HG03460 (cell line): ENCODE data around the gene VSIG1.

Source experiments
- ATAC-seq: cut with Tn5 transposase; IDR thresholded peaks from one replicate; pipeline ENCODE4 v1.9.1; 2021; ENCODE audit not compliant: unreplicated experiment

VSIG1 gene

DNA sequence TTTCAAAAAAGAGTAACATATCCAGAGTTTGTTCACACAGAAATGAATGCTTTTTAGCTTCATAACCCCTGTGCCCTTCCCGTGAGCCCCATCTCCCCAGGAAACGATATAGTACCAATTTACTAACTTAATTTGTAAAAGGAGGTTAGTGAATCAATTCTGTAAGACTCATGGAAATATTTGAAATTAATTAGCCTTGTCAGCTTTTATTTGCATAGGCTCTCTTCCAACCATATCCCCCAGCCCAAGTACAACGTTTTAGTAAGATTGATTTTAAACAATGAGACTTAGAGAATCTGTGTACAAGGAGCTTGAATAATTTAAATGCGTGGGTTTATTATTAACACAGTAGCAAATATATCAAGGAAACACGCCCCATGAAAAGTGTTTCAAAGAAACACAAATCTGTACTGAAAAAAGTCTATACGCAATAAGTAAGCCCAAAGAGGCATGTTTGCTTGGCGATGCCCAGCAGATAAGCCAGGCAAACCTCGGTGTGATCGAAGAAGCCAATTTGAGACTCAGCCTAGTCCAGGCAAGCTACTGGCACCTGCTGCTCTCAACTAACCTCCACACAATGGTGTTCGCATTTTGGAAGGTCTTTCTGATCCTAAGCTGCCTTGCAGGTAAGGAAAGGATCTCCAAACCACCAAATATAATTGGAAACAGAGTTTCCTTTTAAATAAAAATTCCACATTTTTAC lies at the start of gene VSIG1:
TSS of gene VSIG1 (plus strand) at position 512 of the 703 bp plus-strand sequence. CDS start at position 578, 66 bp downstream.
- ATAC-seq, result no peak

GRCh38 chrX:107996124-107996523 lies 48.7 kb upstream of the VSIG1 start:
- ATAC-seq, result no peak

- ATAC-seq, result peak; percentile 23
Observed at GRCh38 chrX:108000751-108001150, 44.1 kb upstream of the VSIG1 start.

DNA sequence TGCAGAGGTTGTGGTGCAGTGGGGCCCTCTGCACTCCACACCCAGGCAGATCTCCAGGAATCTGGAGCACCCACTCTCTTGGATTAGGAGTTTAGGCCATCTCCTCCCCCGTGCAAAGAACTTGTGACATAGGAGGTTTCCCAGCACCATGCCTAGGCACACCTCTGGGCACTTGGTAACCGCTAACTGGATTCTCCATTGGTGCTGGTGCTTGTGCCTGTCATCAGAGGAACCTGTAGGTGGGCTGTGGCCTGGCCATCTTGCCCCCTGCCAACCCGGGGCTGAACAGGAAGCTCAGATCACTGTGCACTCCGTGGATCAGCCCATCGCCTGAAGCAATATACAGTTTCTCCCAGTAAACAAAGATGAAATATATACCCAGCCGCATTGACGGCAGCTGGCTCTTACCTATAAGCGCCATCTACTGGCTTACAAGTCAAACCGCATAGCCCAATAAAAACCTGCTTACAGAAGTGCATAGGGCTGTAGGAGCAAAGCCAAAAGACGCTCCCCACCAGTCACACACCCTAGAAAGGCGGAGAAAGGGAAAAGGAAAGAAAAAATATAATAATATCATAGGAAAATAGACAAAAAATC lies 43.5 kb upstream of the VSIG1 start:
- peak; percentile 71 for ATAC-seq

DNA sequence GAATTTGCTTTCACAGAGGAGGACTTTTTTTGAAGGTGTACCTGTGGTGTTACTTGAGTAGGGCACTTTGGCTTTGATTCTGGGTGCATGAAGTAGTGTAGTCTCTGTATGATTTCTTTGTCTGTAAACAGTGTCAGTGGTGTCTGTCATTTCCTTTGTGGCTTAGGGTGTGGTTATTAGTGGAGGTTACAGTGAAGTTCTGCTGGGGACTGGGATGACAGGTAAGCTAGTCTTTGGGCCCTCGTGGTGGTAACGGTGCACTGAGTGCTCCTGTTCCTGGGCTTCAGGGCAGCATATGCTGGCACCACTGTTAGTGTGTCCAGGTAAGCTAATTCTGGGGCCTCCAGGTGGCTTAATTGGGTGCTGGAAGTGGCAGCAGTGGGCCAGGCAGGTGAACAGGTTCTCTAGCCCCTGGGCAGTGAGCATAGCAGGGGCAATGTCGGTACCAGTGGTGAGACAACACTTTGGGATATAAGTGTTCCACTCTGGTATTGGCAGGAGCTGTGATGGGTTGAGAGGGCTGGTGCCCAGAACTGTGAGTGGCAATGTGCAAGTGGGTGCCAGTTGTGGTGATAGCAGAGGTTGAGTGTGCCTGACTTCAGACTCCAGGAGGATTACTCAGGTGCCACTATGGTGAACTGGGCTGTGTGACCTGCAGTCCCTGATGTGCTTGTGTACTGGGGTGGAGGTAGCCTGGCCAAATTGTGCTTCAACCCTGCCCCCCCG lies 26.0 kb upstream of the VSIG1 start:
- ATAC-seq, result no peak

GRCh38 chrX:108019382-108019875 lies 25.4 kb upstream of the VSIG1 start:
- ATAC-seq, result no peak

DNA sequence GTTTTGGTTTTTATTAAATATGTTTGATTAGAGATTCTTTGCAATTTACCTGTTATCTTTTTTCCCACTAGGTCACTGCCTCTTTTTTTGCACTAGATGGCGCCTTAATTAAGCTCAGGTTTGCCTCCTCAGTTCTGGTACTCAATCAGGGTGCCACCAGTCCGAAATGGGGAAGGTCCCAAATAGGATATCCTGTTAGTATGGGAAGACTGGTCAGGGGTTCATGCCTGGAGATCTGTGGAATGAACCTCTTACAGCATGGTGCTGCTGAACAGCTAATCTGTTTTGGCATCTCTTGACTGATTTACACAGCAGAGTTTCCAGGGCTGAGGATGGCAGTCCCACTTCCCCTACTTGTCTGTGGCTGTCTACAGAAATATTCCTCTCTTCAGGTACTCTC lies 24.2 kb upstream of the VSIG1 start:
- no peak for ATAC-seq

- ATAC-seq, result no peak
Observed at GRCh38 chrX:108022491-108023089, 22.3 kb upstream of the VSIG1 start.

- no peak for ATAC-seq
Observed at GRCh38 chrX:108025376-108025775, 19.5 kb upstream of the VSIG1 start.

DNA sequence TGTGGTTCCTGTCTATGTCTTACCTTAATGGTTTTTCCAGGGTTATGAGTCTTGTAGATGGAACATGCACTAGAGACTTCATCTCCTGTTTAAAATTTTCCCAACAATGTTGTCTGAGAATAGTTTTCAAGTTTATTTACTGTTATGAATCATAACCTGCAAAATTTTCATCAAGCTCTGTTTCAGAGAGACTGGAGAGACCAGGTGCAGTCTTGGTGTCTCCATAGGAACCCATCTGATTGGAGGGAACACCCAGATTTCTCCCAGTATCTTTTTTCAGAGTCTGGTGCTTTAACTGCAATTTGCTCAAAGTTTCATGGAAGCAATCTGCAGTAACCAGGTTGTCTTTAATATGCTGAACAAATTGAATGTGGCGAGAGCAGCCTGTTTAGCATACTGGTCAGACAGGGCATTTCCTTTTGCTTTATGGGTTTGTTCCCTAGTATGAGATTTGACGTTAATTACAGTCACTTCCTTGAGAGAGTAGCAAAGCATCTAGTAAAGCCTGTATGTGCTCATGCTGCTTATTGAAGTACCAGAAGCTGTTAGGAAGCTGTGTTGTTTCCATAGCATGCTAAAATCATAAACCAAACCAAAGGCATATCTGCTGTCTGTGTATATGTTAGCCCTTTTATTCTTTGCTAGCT lies 18.8 kb upstream of the VSIG1 start:
- no peak for ATAC-seq

DNA sequence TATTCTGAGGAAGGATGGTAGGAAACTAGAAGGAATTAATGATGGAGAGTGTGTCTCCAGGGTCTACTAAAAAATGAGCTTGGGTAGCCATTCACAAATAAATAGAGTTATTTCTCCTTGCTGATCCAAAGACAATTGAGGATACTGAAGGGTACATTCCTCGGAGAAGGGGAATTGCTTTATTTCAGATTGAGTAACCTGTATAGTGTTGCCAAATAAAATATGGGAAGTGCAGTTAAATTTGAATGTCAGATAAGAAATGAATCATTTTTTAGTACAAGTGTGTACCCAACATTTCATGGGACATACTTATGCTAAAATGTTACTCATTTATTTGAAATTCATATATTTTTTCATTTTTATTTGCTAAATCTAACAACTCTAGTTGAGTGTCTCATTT lies 16.0 kb upstream of the VSIG1 start:
- no peak for ATAC-seq

GRCh38 chrX:108029928-108030711 lies 14.7 kb upstream of the VSIG1 start:
- ATAC-seq, result no peak

- ATAC-seq, result no peak
Observed at GRCh38 chrX:108032944-108033343, 11.9 kb upstream of the VSIG1 start.

DNA sequence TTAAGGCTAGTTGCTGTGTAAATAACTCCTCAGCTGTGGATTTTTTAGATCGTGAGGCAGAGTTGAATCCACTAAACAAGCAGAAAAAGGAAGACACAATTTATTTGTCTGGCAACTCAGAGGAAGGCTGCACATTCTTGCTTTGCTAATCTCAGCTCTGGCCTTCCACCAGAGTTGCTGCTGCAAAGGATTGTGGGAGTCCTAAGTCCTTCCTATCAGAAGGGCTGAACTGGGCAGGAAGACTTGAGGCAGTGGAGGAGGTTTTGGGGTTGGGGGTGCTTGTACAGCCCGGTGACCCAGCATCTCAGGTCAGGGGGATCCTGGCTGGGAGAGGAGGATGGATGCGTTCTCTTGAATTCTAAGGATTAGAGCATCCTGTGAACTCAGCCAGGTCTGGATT lies 11.0 kb upstream of the VSIG1 start:
- no peak for ATAC-seq

DNA sequence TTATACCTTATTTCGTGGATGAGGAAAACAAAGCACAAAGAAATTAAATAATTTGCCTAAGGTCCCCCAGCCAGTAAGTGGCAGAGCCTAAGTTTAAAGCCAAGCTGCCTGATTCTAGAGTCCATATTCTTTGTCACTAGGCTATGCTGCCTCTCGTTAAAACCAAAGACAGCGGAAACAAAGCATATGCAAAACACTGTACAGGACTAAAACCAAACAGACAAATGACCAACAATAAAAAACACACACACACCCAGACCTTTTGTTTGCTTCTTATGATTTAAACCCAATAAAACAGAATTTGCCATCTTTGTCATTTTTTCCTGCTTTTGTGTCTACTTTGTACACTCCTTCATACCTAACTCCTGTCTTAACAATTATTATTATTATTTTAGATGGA lies 10.1 kb upstream of the VSIG1 start:
- no peak for ATAC-seq

DNA sequence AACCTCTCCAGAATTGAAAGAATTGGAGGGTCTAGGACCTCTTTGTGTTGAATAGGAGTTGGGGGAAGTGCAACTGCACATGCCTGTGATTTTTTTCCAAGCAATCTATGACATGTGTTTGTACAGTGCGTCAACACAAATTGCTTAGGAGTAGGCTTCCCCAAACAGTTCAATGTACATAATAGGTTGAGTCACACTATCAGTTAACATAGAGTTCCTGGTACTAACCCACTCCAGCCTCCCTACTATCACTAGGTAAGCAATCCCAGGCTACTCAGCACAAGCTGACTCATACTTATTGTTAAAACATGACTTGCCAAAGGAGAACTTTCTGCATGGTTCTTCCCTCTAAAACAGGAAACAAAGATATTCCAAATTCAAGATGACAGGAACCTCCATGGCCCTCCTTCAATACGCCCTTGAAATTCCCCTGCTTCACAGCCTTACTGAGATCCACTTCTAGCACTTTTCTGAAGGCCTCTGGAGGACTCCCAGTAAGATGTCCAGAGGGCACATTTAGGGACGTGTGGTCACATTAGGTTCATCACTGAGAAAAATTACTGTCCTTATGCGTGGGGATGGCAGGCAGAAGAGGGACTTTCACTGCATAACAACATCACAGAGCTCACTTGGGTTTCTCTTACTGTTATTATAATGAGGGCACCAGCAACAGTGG lies 8.4 kb upstream of the VSIG1 start:
- no peak for ATAC-seq

GRCh38 chrX:108049649-108050048 lies 4.8 kb downstream of the VSIG1 start:
- ATAC-seq, result no peak

DNA sequence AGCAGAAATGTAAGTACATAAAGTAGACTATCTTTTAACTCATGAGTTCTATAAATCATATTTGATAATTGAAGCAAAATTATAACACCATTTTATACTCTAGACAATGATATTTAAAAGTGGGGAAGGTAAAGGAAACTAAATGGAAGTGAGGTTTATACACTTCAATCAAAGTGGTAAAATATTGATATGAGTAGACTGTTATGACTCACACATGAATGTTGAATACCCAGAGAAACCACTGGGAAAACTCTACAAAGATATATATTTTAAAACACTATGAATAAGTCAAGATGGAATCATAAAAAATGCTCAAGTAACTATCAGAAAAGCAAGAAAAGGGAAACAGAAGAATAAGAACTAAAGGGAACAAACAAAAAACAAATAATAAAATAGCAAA lies 8.4 kb downstream of the VSIG1 start:
- ATAC-seq, result no peak

GRCh38 chrX:108055546-108055945 lies 10.7 kb downstream of the VSIG1 start:
- ATAC-seq, result no peak

- no peak for ATAC-seq
Observed at GRCh38 chrX:108059801-108060200, 14.9 kb downstream of the VSIG1 start.
